Right lobe of liver (tissue), 6 donors: ENCODE measurements around the gene BIVM. TPM values are rescaled to one million over a fixed set of nuclear protein-coding genes. Genes with fewer than 3 reads are reported as not detected.

Source experiments
- ATAC-seq, 4 donors: fragments of 200-7000 bp; cut with Tn5 transposase; one replicate each; pipeline ENCODE4 v1.9.1; 2020; ENCODE audit warnings: mild to moderate bottlenecking in 4 of 4, moderate library complexity in 4 of 4
- DNase-seq, 3 donors: peaks; one replicate each; pipeline ENCODE4 v3.0.0-alpha.2; 2020
- H3K27ac ChIP-seq, 3 donors: fragments of 200-600 bp; one replicate each; pipeline ENCODE4 v1.8.0; 2022
- H3K27me3 ChIP-seq, 2 donors: fragments of 200-600 bp; one replicate each; pipeline ENCODE4 v1.8.0; 2022
- H3K36me3 ChIP-seq, 4 donors: fragments of 200-600 bp; sonication (generic) in 1 of 4; one replicate each; pipeline versions ENCODE4 v1.5.1 to v1.8.0; 2017 to 2022; ENCODE audit warnings: control low read depth in 1 of 4
- H3K4me1 ChIP-seq, 4 donors: fragments of 200-600 bp; sonication (generic) in 1 of 4; one replicate each; pipeline versions ENCODE4 v1.5.1 to v1.8.0; 2017 to 2022; ENCODE audit warnings: control low read depth in 1 of 4
- H3K4me3 ChIP-seq, 3 donors: fragments of 200-600 bp; one replicate each; pipeline ENCODE4 v1.8.0; 2022
- H3K9me3 ChIP-seq, 4 donors: fragments of 200-600 bp; sonication (generic) in 1 of 4; one replicate each; pipeline versions ENCODE4 v1.5.1 to v1.8.0; 2017 to 2022; ENCODE audit warnings: control low read depth in 1 of 4
- CTCF ChIP-seq, 4 donors: fragments of 200-600 bp in 3 of 4; fragments of 450-650 bp in 1 of 4; IDR thresholded peaks; one replicate each; pipeline versions ENCODE4 v1.5.1 to v1.8.0; 2016 to 2022; ENCODE audit warnings: antibody characterized with exemption in 4 of 4, mild to moderate bottlenecking in 2 of 4
- POLR2A ChIP-seq: fragments of 450-650 bp; IDR thresholded peaks from one replicate; pipeline ENCODE4 v1.6.1; 2017; ENCODE audit warnings: antibody characterized with exemption, mild to moderate bottlenecking
- WGBS: methylation state at CpG from one replicate; pipeline ENCODE4 v1.1.6; 2018; ENCODE audit warnings: low coverage, low lambda C conversion rate; ENCODE audit not compliant: insufficient coverage; ENCODE audit errors: missing lambda C conversion rate; 5-methylcytosine and 5-hydroxymethylcytosine counted together
- intact Hi-C, 2 donors: fragments of 100-400 bp; cut with DNase I; formaldehyde crosslinking; loops; one replicate each; pipeline versions ENCODE4 v1.11.2 to v1.14.1; 2022
- total RNA-seq, 6 experiments: library from RNA; depleted of rRNA in 2 of 6; stranded (reverse); fragments of >200 nt in 2 of 6; fragmentation: NEBNext Ultra II Directional in 3 of 6; extraction: Animal tissue kit (Norgen Biotek cat#: 25700) in 3 of 6; gene quantifications; one replicate each; pipeline versions ENCODE4 v1.1.0 to v1.2.4, GENCODE V29; 2016 to 2023
- donor health status: DM: no; HTN: yes; CAD: no.
- donor health status: DM: no; HTN: no; CAD: no.
- donor health status: DM: no; HTN: no; CAD: no.
- donor health status: DM: no; HTN: yes; CAD: no.
- donor health status: DM: no; HTN: yes; CAD: no.

Gene BIVM
- total RNA-seq, 6 experiments from 2014 or later = 12.0 to 19.4 (median 16.8) TPM

GRCh38 chr13:102812611-102813287, 13.8 kb downstream of the BIVM start:
- TF ChIP-seq CTCF (IDR thresholded peaks at IDR 0.05) (no peak), POLR2A (no peak)
- ATAC-seq (peak in 1 of 4 donors; percentile 17), DNase-seq (no peak)
- Histone ChIP-seq H3K4me1 (peaks cover 0 to 7% (median 0%) of the 10 kb centered on the region in 4 donors), H3K9me3 (no peaks in the 10 kb centered on the region), H3K36me3 (peaks cover 0 to 3% (median 0%) of the 10 kb centered on the region in 4 donors), H3K27me3 (no peaks in the 10 kb centered on the region), H3K4me3 (no peak overlapping the region), H3K27ac (no peak overlapping the region)
- intact Hi-C loops = no loop called here

GRCh38 chr13:102814025-102814607, 15.2 kb downstream of the BIVM start:
- no peak overlapping the region for H3K27ac ChIP-seq
- no peak overlapping the region for H3K4me3 ChIP-seq
- WGBS = 69% methylated on average over 5 of the region's 7 CpGs
- peaks cover 0 to 3% (median 0%) of the 10 kb centered on the region in 4 donors for H3K36me3 ChIP-seq
- DNase-seq = no peak
- TF ChIP-seq POLR2A = no peak
- no peak for TF ChIP-seq CTCF (IDR thresholded peaks at IDR 0.05)
- intact Hi-C loops = no loop called here
- ATAC-seq = no peak
- no peaks in the 10 kb centered on the region for H3K27me3 ChIP-seq
- H3K9me3 ChIP-seq = no peaks in the 10 kb centered on the region
- peaks cover 0 to 7% (median 0%) of the 10 kb centered on the region in 4 donors for H3K4me1 ChIP-seq

GRCh38 chr13:102814793-102815192, 15.9 kb downstream of the BIVM start:
- ATAC-seq = no peak
- WGBS = 67% methylated on average over 6 of the region's 6 CpGs
- no peak for DNase-seq

GRCh38 chr13:102815788-102816187, 16.9 kb downstream of the BIVM start:
- Histone ChIP-seq H3K4me3 (no peak overlapping the region), H3K4me1 (peaks cover 0 to 7% (median 0%) of the 10 kb centered on the region in 4 donors), H3K36me3 (peaks cover 0 to 3% (median under 1%) of the 10 kb centered on the region in 4 donors), H3K27ac (no peak overlapping the region), H3K9me3 (no peaks in the 10 kb centered on the region), H3K27me3 (no peaks in the 10 kb centered on the region)
- intact Hi-C loops = no loop called here
- TF ChIP-seq CTCF (IDR thresholded peaks at IDR 0.05) (no peak), POLR2A (no peak)
- ATAC-seq (no peak), DNase-seq (no peak)
- WGBS = 91% methylated on average over 5 of the region's 5 CpGs

More at GRCh38 chr13:102814793-102815192, 15.9 kb downstream of the BIVM start:
- H3K4me3 ChIP-seq = no peak overlapping the region
- H3K36me3 ChIP-seq = peaks cover 0 to 3% (median 0%) of the 10 kb centered on the region in 4 donors
- no peak overlapping the region for H3K27ac ChIP-seq
- H3K9me3 ChIP-seq = no peaks in the 10 kb centered on the region
- intact Hi-C loops = no loop called here
- no peak for TF ChIP-seq CTCF (IDR thresholded peaks at IDR 0.05)
- TF ChIP-seq POLR2A = no peak
- peaks cover 0 to 7% (median 0%) of the 10 kb centered on the region in 4 donors for H3K4me1 ChIP-seq
- no peaks in the 10 kb centered on the region for H3K27me3 ChIP-seq
